NK-92 treated with Interleukin-12 subunit alpha and Interleukin-12 subunit beta, amount 100 ng/mL, for 24 hours (cell line): ENCODE measurements around the gene CDH8.
"Not testable (repeated sequence)": the region's sequence is repeated elsewhere in the genome, so short reads cannot be mapped to it uniquely, and the experiment has no call there.

Experiments
- DNase-seq: peaks from one replicate; lab custom pipeline; 2025; lab: John Stamatoyannopoulos, UW

CDH8 gene

DNA sequence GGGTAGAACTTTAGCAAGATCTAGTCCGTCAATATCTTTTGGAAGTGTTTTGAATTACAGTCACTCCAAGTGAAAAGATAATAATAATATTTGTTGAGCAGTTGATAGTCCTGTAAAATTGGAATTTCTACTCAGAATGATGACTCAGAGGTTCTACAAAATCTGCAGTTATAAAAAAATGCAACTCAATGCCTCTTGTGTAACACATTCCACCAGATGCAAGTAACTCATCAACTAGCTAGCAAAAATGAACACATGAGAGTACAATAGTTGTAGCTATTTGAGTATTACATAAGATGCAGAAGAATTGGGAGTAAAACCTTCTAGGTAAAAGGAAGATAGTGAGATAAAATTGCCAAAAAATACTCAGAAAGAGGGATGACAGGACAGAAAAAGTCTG is 177.2 kb downstream of the CDH8 start:
- DNase-seq, result no peak

DNA sequence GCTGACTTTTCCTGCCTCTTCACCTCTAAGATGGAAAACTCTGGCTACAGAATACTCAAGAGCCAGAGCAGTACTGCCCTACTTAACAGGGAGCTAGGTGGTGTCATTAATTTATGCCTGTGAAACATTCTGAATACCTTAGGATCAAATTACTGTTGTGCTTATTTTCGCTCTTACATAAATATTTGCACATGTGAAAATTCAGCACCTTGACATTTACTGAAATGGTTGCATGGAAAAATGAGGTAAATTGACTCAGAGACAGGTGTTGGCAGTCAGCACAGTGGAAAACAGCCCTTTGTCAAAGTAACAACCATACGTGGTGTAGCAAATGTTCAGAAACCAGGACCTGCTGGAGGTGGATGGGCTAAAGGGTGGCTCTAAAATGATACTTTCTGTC is 193.6 kb downstream of the CDH8 start:
- no peak for DNase-seq

DNA sequence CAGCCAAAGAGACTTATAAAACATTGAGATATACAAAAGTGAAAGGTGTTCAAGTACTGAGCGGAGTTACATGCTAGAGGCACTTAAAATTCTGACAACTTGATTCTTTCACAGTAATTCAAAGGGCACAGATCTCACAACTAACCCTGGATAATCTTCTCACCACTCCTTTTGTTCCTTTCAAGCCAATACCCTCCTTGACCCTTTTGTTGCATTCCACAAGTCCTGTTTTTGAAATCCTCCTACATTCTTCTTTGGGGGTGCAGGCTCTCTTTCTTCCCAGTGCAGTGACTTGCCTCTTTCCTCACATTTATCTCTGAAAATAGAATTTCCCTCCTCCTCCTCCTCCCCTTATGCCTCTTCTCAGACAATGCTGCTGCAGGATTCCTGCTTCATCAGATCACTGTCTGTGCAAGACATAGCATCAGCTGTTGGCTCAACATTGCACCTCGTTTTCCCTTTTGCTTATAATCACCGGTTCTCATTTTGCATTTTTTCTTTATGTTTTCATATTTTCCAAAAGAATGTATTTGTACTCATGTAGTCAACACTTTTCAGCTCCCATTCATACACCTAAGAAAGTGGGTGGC is 199.3 kb downstream of the CDH8 start:
- no peak for DNase-seq

- no peak for DNase-seq
Observed at GRCh38 chr16:61834082-61834481, 202.2 kb downstream of the CDH8 start.

DNA sequence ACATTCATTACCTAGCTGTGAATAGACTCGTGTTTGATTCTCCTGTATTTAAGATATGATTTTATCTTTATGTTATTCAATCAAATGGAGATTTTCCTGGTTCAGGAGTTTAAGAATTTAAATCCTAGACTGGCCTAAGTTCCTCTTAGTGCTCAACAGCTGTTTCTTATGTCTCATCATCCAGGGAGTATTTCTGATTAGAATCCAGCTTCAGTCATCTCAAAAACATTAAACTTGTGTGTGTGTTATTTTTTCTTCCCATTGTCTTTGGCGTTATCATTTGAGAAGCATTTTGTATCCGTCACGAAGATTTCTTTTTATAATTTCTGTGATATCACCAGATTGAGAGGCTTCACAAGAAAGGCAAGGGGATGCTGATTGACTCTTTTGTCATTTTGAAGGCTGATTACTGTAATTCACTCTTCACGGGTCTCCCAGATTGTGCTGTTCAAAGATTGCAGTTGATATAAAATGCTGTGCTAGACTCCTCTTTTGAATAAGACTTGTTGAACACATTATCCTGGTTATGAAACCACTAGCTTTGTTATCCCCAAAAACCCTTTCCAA is 204.8 kb downstream of the CDH8 start:
- no peak for DNase-seq

- DNase-seq, result no peak
Observed at GRCh38 chr16:61829631-61830030, 206.6 kb downstream of the CDH8 start.

DNA sequence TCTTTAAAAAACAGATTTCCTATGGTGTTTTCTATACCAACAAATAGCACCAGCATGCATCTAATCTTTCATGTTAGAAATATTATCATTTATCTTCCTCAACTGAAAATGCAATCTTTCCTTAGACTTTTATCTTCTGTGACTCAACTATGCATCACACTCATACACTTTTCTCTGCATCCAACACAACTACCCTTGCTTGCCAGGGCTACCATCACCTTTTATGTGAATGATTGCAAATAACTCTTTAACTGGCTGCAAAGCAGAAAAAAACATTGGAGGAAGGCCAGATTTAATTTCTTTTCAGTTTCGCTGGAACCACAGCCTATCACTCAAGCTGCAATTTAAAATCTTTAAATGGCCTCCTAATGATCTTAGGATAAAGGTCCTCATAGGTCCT is 212.9 kb downstream of the CDH8 start:
- DNase-seq, result no peak

- no peak for DNase-seq
Observed at GRCh38 chr16:61820820-61821219, 215.4 kb downstream of the CDH8 start.

DNA sequence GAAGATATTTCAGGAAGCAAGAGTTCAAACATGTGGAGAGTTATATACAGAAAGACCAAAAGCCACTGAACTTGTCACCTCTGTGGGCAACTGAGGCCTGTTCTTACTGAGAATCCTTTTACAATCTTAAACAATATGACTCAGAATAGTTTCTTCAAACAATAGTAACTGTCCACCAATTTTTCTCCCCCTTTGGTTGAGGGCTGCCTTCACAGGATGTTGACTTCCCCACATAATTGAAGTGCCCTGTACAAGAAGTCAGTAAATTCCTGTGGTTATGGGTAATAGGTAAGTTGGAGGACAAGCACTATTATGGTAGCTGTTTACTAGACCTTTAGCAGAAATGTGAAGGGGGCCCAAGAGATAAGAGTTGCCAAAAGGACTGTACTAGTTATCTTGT is 215.8 kb downstream of the CDH8 start:
- no peak for DNase-seq

DNA sequence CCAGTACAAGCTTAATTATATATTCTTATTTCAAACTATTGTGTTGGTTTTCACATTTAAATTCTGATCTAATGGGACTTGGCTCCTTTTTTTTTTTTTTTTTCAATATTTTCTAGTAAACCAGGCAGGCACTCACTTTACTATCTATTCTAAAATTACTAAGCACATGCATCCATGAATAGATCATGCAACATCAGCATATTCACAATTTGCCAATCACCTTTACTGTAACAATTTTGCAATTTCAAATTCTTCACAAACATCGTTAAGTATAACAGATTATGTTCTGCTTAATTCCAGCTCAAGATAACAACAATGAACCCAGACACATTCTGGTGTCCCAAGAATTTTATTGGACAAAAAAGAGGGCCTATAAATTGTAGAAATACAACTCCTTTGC is 217.4 kb downstream of the CDH8 start:
- DNase-seq, result no peak

DNA sequence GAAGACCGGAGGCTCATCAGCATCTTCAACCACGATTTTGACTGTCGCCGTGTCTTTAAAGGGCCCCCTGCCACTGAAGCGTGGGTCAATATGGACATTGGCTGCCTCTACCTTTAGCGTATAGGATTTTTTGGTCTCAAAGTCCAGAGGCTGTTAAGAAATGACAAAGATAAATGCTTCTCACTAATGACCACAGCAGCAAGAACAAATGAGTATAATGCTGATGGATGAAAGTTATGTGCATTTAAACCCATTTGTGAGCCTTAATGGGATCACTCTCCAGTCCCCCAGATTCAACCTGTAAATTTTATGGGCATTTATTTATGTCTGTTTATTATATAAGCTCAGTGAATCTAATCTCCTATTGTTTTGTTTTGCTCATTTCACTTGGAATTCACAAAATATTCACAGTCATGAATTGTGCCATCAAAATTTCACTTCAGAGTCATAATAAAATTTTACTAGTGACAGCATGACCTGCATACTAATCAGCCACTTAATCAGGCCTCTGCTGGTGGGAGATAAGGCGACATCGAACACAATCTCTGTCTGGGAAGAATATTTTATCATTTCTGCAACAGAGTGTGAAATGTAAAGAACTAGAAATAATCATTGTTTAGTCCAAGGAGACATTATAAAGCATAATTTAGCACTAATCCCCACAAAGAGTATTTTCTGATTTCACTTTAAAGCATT is 218.5 kb downstream of the CDH8 start:
- DNase-seq, result no peak

DNA sequence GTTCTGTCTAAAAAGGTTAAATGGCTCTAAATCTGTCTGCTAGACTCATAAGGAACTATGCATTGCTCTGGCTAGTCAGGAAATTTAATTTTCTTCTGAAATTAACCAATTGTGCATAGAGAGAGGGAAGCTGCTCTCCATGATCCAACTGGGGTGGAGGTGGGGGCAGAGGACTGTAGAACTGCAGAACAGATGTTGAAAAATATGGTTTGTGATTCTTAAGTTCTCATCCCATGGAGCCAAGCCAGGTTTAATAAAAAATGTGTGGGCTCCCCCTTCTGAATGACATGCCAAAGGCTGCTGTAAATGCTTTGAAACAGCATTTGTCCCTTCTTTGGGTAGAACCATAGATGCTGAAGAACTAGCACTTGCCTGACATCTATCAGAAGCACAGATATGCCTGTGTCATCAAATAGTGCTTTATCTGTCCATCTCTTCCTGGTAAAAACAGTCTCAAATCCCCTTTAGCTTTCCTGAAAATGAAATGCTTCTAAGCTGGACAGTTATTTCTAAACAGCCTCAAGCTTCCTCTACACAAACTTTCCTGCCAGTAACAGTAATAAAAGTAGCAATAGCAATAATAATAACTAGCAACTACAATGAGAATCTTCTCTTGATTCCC is 221.4 kb downstream of the CDH8 start:
- DNase-seq, result no peak

- no peak for DNase-seq
Observed at GRCh38 chr16:61813339-61813738, 222.9 kb downstream of the CDH8 start.

- no peak for DNase-seq
Observed at GRCh38 chr16:61812251-61812650, 224.0 kb downstream of the CDH8 start.

DNA sequence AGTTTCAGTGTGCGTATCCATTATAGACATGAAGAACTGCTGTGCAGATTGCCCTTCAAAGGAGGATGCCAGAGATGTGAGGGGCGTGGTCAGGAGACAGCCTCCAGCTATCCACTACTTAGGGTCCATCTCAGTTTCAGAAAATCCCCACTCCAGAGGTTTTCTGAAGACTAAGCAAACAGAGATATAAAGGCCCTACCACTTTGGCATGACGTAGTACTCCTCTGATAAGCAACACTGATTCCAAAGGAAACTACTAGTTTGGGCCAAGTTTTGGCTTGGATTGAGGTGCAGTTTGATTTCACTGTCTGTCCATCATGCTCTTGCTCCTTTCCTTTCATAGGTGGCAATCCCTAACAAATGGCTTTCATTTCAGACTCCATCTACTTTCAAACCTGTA is 228.7 kb downstream of the CDH8 start:
- DNase-seq, result no peak

DNA sequence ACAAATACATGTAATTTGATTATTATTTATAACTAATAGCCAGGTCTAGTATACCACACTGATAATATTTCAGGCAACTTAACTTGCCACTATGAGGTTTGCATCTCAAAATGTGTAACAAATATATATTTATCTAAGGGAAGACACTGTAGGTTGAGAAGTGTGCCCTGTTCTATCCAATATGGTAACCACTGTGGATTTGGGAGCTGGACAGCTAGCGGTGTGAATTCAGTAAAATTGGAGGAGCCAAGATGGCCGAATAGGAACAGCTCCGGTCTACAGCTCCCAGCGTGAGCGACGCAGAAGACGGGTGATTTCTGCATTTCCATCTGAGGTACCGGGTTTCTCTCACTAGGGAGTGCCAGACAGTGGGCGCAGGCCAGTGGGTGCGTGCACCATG is 235.0 kb downstream of the CDH8 start:
- not testable (repeated sequence) for DNase-seq

DNA sequence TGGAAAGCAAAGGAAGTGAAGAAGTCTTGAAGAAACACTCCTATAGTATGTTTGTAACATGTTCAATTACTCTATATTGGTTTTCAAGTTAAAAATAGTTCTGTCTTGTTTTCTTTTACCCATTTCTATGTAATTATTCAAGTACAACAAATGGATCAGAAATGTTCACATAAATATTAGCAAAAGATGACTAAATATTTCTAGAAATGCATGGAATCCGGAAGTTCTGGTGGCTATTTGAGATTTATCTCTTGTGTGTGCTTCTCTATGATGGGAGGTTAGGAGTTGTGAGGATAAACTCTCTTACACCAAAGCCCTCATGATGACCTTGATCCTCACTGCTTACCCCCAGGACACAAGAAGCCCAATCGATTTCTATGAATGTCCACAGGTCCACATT is 237.5 kb downstream of the CDH8 start:
- DNase-seq, result no peak

GRCh38 chr16:61797961-61798507 is 238.2 kb downstream of the CDH8 start:
- no peak for DNase-seq

GRCh38 chr16:61797296-61797795 is 238.9 kb downstream of the CDH8 start:
- DNase-seq, result no peak

- DNase-seq, result no peak
Observed at GRCh38 chr16:61792194-61792909, 243.9 kb downstream of the CDH8 start.

GRCh38 chr16:61791464-61791863 is 244.8 kb downstream of the CDH8 start:
- no peak for DNase-seq

DNA sequence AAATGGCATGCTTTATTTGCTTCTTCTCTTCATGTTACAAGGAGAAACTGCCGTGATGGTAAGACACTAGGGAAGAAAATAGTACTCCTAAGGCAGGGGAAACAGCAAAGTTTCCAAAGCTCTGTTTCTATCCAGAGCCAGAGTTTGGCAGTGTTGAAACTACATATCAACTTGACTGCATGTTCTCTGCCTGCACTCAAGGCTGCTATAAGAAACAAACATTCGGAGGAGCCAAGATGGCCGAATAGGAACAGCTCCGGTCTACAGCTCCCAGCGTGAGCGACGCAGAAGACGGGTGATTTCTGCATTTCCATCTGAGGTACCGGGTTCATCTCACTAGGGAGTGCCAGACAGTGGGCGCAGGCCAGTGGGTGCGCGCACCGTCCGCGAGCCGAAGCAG is 254.4 kb downstream of the CDH8 start:
- DNase-seq, result not testable (repeated sequence)
